ENCODE measurements around the gene TIMMDC1.

GRCh38 chr3:119492128-119492527, 6.2 kb upstream of the TIMMDC1 start:
- no peak for TF ChIP-seq CTCF (IDR thresholded peaks at IDR 0.05 in 4 of 5, conservative IDR thresholded peaks at IDR 0.05 in 1 of 5)
- TF ChIP-seq POLR2A (IDR thresholded peaks at IDR 0.05), result no peak

Data from gastrocnemius medialis (tissue), 4 donors.